Coronary artery (tissue), 2 donors: ENCODE results near the gene APOL6.

Source experiments
- DNase-seq: peaks from one replicate; pipeline ENCODE4 v3.0.0-alpha.2; 2017; ENCODE audit warnings: low spot score
- H3K27ac ChIP-seq, 2 donors: fragments of 200-600 bp; sonication (generic); one replicate each; pipeline ENCODE4 v1.5.1; 2016 to 2019
- H3K4me3 ChIP-seq: fragments of 200-600 bp; sonication (generic); 2 replicates; pipeline ENCODE4 v1.5.1; 2016; ENCODE audit warnings: mild to moderate bottlenecking, moderate library complexity
- TF ChIP-seq, protein P1 (sequence below): fragments of 200-600 bp; sonication (generic); IDR thresholded peaks from one replicate; pipeline ENCODE4 v1.5.1; 2019; ENCODE audit warnings: antibody characterized with exemption

APOL6 gene

DNA sequence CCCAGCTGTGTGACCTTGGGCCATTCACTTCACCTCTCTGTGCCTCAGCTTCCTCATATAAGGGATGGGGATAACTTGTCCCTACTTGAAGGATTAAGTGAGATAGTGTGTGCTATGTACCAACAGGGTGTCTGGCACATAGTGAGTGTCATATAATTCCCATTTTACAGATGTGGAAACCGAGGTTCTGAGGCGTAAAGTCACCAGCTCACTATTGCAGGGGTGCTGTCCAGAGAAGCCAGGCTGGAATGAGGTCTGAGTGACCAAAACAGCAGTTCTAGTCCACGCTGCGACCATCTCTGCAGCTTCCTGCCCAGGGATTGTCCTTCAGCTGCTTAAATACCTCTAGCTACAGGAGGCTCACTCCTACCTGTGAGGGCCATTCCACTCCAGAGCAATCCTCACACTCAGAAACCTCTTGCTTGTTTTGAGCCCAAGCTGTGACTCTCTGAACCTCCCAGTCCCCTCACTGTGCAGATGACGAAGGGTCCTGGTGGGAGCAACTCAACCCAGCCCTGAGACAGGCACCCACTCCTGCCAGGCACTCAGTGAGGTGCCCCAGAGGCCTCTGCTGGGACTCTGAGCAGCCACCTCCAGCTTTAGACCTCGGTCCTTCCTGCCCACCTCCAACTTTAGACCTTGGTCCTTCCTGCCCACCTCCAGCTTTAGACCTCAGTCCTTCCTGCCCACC is 36.9 kb upstream of the APOL6 start:
- H3K4me3 ChIP-seq, result no peak overlapping the region
- TF ChIP-seq, protein P1, sequence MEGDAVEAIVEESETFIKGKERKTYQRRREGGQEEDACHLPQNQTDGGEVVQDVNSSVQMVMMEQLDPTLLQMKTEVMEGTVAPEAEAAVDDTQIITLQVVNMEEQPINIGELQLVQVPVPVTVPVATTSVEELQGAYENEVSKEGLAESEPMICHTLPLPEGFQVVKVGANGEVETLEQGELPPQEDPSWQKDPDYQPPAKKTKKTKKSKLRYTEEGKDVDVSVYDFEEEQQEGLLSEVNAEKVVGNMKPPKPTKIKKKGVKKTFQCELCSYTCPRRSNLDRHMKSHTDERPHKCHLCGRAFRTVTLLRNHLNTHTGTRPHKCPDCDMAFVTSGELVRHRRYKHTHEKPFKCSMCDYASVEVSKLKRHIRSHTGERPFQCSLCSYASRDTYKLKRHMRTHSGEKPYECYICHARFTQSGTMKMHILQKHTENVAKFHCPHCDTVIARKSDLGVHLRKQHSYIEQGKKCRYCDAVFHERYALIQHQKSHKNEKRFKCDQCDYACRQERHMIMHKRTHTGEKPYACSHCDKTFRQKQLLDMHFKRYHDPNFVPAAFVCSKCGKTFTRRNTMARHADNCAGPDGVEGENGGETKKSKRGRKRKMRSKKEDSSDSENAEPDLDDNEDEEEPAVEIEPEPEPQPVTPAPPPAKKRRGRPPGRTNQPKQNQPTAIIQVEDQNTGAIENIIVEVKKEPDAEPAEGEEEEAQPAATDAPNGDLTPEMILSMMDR, result no peak
- DNase-seq, result no peak
- no peak overlapping the region for H3K27ac ChIP-seq

DNA sequence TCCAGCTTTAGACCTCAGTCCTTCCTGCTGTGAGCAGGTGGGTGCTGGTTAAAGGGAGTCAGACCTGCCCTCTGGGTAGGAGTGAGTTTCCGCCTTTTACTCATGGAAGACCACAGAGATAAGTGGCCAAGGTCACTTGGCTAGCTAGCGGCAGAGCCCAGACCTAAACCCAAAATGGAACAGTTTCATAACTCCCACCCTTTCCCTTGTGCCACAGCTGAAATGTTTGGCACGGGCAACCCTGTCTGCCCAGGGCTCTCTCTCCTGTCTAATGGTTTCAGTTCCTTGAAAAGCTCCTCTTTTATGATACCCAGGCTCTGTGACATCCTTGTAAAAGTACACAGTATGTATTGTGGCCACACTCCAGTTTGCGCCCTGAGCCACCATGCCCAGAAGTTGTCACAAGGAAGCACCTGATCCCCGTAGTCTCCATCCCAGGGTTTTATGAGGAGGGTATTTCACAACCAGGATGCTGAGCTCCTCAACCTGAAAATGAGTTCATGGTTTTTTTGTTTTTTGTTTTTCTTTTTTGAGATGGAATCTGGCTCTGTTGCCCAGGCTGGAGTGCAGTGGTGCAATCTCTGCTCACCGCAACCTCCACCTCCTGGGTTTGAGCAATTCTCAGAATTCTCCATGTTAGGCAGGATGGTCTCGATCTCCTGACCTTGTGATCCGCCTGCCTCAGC is 36.2 kb upstream of the APOL6 start:
- Histone ChIP-seq H3K4me3 (no peak overlapping the region), H3K27ac (no peak overlapping the region)
- TF ChIP-seq, protein P1, result no peak
- DNase-seq, result no peak

DNA sequence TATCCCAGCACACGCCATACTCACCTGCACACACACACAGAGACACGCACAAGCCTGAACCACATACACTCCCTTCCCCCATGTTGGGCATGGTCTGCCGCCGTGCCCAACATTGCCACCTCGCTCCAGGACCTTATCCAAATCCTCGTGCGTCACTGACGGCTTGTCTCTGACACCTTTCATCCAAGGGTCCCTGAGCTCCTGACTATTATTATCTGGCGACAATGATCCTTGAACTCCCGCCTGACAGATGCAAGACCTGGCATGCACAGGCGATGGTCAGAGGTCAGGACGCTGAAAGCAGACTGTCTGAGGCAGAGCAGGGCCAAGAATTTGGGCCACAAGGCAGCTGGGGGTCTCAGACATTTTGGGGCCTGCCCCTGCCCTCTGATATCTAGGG is 35.3 kb upstream of the APOL6 start:
- H3K4me3 ChIP-seq, result no peak overlapping the region
- DNase-seq, result no peak
- TF ChIP-seq, protein P1, result no peak
- no peak overlapping the region for H3K27ac ChIP-seq

DNA sequence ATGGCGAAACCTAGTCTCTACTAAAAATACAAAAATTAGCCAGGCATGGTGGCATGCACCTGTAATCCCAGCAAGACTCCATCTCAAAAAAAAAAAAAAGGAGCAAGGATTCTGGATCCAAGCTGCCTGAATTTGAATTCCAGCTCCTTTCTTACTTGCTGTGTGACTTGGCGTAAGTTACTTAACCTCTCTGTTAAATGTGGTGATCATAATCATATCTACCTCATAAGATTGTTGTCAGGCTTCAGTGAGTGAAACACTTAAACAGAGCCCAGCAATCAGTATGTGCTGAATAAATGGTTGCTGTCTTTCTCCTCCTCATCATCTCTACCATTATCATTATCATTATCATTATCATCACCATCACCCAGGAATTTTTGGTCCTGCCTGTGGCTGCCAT is 33.8 kb upstream of the APOL6 start:
- H3K4me3 ChIP-seq, result no peak overlapping the region
- H3K27ac ChIP-seq, result no peak overlapping the region
- TF ChIP-seq, protein P1, result no peak

DNA sequence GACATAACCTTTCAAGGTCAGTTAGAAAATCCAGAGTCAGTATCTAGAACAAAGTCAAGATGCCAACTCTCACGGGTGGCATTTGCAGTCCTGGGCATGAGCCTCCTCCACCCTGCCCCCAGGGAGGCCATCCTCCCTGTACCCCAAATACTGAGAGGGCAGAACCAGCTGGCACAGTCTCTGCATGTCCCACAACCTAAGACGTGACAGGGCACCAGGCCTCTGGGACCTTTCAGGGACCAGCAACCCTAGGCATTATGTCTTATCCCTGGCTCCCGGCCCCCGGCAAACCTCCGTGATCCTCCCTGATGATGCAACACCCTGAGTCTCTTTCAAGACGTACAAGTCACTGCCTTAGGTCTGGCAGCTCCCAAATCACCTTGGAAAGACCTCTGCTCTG is 33.1 kb upstream of the APOL6 start:
- TF ChIP-seq, protein P1, result no peak
- Histone ChIP-seq H3K27ac (no peak overlapping the region), H3K4me3 (no peak overlapping the region)
- DNase-seq, result no peak

More for the DNA sequence above, 33.8 kb upstream of the APOL6 start:
- no peak for DNase-seq

DNA sequence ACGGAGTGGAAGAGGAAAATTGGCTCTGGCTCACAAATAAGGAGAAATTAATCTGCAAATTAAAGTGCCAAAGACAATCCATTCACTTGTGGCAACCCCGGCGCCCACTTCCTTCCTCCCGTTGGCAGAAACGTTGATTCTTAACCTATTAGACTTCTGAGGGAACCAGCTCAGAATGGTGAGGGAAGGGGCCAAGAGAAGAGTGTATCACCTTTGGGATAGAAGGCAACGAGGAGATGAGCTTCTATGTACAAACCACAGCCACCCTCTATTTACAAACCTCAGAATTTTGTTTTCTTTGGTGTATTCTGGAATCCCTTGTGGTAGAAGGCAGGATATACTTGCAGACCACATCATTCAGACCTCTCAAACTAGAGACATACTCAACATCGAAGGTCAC is 32.2 kb upstream of the APOL6 start:
- TF ChIP-seq, protein P1, result no peak
- no peak for DNase-seq
- Histone ChIP-seq H3K27ac (no peak overlapping the region), H3K4me3 (no peak overlapping the region)

DNA sequence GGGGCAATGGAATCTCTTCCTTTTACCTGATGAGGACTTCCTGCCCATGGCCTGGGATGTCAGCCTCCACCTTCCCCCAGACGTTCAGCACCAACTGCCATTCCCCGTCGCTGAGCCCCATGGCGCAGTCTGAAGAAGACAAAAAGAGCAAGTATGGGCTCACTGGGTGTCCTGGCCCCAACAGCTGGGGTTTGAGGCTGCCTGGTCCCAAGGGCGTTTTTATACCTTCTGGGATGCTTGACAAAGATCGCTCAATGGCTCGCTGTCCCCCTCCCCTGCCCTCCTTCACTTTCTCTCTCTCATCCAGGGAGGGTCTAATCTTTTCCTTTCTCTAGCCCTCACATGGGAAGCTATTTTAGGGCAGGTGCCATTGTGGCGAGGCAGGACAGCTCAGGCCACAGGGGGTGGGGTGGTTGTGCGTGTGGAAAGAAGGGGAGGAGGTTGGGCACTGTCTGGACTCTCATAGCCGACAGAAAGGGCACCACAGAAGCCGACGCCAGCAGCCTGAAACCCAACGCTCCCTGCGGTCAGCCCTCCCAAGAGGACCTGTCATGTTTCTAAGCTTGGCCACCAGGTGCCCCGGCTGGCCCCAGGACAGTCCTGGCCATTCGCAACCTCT is 31.0 kb upstream of the APOL6 start, which contains the start of gene MB:
TSS of gene MB (minus strand) at position 193 of the 619 bp plus-strand sequence. CDS start at position 121, 72 bp downstream.
- Histone ChIP-seq H3K27ac (no peak within 1 kb of the TSS), H3K4me3 (no peak within 1 kb of the TSS)
- DNase-seq, result no peak
- TF ChIP-seq, protein P1, result no peak
